ENCODE measurements around the gene TTC21B. TPM values are rescaled to one million over a fixed set of nuclear protein-coding genes. Genes with fewer than 3 reads are reported as not detected.
"Not testable (repeated sequence)": the region's sequence is repeated elsewhere in the genome, so short reads cannot be mapped to it uniquely, and the experiment has no call there.

Gene TTC21B
- total RNA-seq, 1 experiment from 2014 or later: 9.8 TPM

DNA sequence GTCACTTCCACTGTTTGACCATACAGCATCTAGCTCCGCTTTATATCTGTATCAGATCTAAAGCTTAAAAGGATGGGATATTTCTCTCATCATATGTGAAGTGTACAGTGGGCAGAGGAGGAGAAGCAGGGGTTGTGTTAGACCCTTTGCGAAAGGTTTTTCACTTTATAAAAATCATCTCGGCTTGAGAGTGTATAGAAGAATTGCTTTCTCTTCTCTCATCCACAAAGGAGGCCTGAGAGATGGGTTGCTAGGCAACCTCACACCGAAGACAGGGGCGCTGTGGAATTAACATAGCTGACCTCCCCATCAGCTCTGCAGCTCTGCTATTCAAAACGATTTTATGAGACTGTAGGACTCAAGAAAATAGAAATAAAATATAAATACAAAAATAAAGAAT is 89.3 kb downstream of the TTC21B start:
- no peaks in the 10 kb centered on the region for H3F3A ChIP-seq (ENCODE audit: insufficient read depth, low read depth)
- H4K20me1 ChIP-seq (ENCODE audit: insufficient read depth): no peaks in the 10 kb centered on the region
- POLR2A ChIA-PET (ENCODE audit: unreplicated experiment): interaction anchor here (0.5 kb wide), 1 partner anchor 63 kb away, joined by 3 read pairs; no protein-coding TSS in a partner anchor
- no TSS peak for BruUV-seq (replicated peaks)
- H3K27ac ChIP-seq: no peak overlapping the region
- no peak for DNase-seq
- TF ChIP-seq CTCF (conservative IDR thresholded peaks at IDR 0.05): no peak
- no peak for TF ChIP-seq EZH2 (IDR thresholded peaks at IDR 0.05; ENCODE audit: low read depth)
- H3K9me3 ChIP-seq (ENCODE audit: insufficient read depth, low read depth): no peaks in the 10 kb centered on the region
- H3K4me2 ChIP-seq: no peak overlapping the region
- H3K36me3 ChIP-seq (ENCODE audit: low read depth): no peaks in the 10 kb centered on the region
- no peaks in the 10 kb centered on the region for H3K4me1 ChIP-seq (replicated peaks; ENCODE audit: insufficient read depth)
- H3K79me2 ChIP-seq (ENCODE audit: low read depth): no peaks in the 10 kb centered on the region
- no peaks in the 10 kb centered on the region; the same call in 1 of the 2 replicates for H3K9me2 ChIP-seq (ENCODE audit: insufficient read depth)
- intact Hi-C loops (cut with micrococcal nuclease; ENCODE audit: unreplicated experiment): no loop called here
- H3K27me3 ChIP-seq (ENCODE audit: insufficient read depth, low read depth): no peaks in the 10 kb centered on the region
- no peak overlapping the region for H3K4me3 ChIP-seq
- CTCF ChIA-PET: no interaction called here
- no peak overlapping the region for H2AFZ ChIP-seq

DNA sequence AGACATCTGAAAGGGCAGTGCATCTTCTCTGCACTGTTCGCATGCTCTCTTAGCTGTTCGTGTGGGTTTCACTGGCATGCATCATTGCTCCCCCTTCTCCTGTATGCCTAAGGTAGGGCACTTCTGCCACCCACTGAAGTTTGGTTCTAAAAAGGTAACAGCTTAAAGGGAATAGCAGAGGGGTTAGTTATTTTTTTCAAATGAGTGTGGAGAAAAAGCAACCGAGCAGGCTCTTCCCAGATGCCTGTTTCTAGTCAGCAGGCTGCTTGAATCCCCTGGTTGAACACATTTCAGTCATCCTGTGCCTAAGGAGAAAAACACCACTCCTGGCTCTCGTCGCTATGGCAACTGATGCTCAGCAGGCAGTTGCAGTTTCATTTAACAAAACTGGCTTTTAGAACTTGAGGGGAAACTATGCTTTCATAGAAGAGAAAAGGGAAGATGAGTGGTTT is 89.7 kb downstream of the TTC21B start:
- intact Hi-C loops (cut with micrococcal nuclease; ENCODE audit: unreplicated experiment): no loop called here

DNA sequence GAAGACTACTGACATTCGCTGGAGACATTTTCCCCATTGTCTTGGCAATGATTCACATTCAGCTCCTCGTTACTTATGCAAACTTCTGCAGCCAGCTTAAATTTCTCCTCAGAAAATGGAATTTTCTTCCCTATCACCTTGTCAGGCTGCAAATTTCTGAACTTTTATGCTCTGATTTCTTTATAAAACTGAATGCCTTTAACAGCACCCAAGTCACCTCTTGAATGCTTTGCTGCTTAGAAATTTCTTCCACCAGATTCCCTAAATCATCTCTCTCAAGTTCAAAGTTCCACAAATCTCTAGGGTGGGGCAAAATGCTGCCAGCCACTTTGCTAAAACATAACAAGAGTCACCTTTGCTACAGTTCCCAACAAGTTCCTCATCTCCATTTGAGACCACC is 92.5 kb downstream of the TTC21B start:
- H3K79me2 ChIP-seq (ENCODE audit: low read depth); H3K9me3 ChIP-seq (ENCODE audit: insufficient read depth, low read depth); H3K4me3 ChIP-seq; DNase-seq; H4K20me1 ChIP-seq (ENCODE audit: insufficient read depth); BruUV-seq (replicated peaks); H3K27ac ChIP-seq; intact Hi-C loops (cut with micrococcal nuclease; ENCODE audit: unreplicated experiment); H3K9me2 ChIP-seq (ENCODE audit: insufficient read depth); CTCF ChIA-PET; H3K4me1 ChIP-seq (replicated peaks; ENCODE audit: insufficient read depth); POLR2A ChIA-PET (ENCODE audit: unreplicated experiment); H3F3A ChIP-seq (ENCODE audit: insufficient read depth, low read depth); H3K4me2 ChIP-seq; H2AFZ ChIP-seq; H3K27me3 ChIP-seq (ENCODE audit: insufficient read depth, low read depth); H3K36me3 ChIP-seq (ENCODE audit: low read depth): not testable (repeated sequence)

More for the DNA sequence above, 89.7 kb downstream of the TTC21B start:
- no peaks in the 10 kb centered on the region for H3K79me2 ChIP-seq (ENCODE audit: low read depth)
- H3K9me3 ChIP-seq (ENCODE audit: insufficient read depth, low read depth): no peaks in the 10 kb centered on the region
- no peak overlapping the region for H2AFZ ChIP-seq
- no peaks in the 10 kb centered on the region for H3K4me1 ChIP-seq (replicated peaks; ENCODE audit: insufficient read depth)
- no peak overlapping the region for H3K4me3 ChIP-seq
- H3K9me2 ChIP-seq (ENCODE audit: insufficient read depth): no peaks in the 10 kb centered on the region; the same call in 1 of the 2 replicates
- ChIA-PET CTCF (no interaction called here), POLR2A (ENCODE audit: unreplicated experiment) (no interaction called here)
- H4K20me1 ChIP-seq (ENCODE audit: insufficient read depth): no peaks in the 10 kb centered on the region
- H3K27ac ChIP-seq: no peak overlapping the region
- no peaks in the 10 kb centered on the region for H3K27me3 ChIP-seq (ENCODE audit: insufficient read depth, low read depth)
- no peak for DNase-seq
- H3K36me3 ChIP-seq (ENCODE audit: low read depth): no peaks in the 10 kb centered on the region
- no TSS peak for BruUV-seq (replicated peaks)
- no peak overlapping the region for H3K4me2 ChIP-seq
- TF ChIP-seq EZH2 (IDR thresholded peaks at IDR 0.05; ENCODE audit: low read depth) (no peak), CTCF (conservative IDR thresholded peaks at IDR 0.05) (no peak)
- H3F3A ChIP-seq (ENCODE audit: insufficient read depth, low read depth): no peaks in the 10 kb centered on the region

GRCh38 chr2:165859723-165860122 is 93.9 kb downstream of the TTC21B start:
- H3K9me2 ChIP-seq (ENCODE audit: insufficient read depth); DNase-seq; H3F3A ChIP-seq (ENCODE audit: insufficient read depth, low read depth); POLR2A ChIA-PET (ENCODE audit: unreplicated experiment); CTCF ChIA-PET; H3K4me1 ChIP-seq (replicated peaks; ENCODE audit: insufficient read depth); intact Hi-C loops (cut with micrococcal nuclease; ENCODE audit: unreplicated experiment); H4K20me1 ChIP-seq (ENCODE audit: insufficient read depth); H3K79me2 ChIP-seq (ENCODE audit: low read depth); H3K9me3 ChIP-seq (ENCODE audit: insufficient read depth, low read depth); BruUV-seq (replicated peaks); H3K4me3 ChIP-seq; H3K27ac ChIP-seq; H3K4me2 ChIP-seq; H2AFZ ChIP-seq; H3K27me3 ChIP-seq (ENCODE audit: insufficient read depth, low read depth); H3K36me3 ChIP-seq (ENCODE audit: low read depth): not testable (repeated sequence)

Measured in PC-9 (cell line).